DMS114 treated with DMSO at 0.1 percent for 48 hours (cell line): Measurements from ENCODE around the gene ZNF467.

Source experiments
- DNase-seq: peaks from one replicate; lab custom pipeline; 2025; ENCODE audit not compliant: unreplicated experiment; lab: John Stamatoyannopoulos, UW

ZNF467 gene

DNA sequence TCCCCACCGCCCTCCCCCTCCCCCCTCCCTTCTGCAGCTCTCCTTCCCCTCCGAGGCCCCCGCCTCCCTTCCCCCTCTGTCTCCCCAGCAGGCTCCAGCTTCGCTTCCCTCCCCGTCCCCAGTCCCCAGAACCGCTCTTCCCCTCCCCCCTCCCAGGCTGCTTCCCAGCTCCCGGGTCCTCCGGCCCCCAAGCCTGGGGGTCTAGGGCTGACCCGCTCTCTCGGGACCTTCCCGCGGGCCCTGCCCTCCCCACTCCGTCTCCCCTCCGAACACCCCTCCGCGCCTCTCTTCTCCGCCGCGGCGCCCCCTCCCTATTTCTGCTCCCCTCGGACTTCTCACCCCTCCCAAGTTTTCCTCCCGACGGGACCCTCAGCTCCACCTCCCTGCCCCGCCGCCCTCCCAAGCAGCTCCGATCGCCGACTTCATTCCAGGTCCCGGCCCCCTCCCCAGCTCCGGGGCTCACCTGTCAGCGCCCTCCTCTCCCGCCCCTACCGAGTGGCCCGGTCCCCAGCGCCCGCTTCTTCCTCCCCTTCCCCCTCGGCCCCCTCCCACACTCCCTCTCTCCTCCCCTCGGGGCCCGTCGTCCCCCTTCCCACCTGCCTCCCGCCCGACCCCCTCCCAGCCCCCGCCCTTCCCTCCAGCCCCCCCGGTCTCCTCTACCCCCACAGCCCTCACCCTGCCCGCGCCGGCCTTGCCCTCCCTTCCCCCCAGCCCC is 990 bp downstream of the ZNF467 start:
- no peak for DNase-seq

DNA sequence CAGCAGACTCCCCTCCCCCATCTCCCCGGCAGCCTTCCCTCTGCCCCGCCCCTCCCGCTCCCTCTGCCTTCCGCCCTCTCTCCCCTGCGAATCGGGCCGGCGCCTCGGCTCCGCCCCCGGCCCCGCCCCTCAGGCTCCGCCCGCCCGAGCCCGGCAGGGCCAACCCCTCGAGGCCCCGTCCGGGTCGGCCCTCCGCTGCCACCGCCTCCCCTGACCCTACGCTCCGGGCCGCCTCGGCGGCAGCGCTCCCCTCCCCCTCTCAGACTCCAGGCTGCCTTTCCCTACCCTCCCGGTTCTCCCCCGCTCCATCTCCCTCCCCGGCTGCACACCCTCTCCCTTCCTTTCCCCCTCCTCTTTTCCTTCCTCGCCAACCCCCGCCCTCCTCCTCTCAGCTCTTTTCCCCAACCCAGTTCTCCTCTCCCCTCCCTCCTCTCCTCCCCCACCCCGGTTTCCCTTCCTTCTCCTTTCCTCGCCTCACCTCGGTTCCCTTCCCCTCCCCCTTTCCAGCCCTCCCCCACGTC is 1.6 kb downstream of the ZNF467 start:
- DNase-seq: peak; percentile 71

DNA sequence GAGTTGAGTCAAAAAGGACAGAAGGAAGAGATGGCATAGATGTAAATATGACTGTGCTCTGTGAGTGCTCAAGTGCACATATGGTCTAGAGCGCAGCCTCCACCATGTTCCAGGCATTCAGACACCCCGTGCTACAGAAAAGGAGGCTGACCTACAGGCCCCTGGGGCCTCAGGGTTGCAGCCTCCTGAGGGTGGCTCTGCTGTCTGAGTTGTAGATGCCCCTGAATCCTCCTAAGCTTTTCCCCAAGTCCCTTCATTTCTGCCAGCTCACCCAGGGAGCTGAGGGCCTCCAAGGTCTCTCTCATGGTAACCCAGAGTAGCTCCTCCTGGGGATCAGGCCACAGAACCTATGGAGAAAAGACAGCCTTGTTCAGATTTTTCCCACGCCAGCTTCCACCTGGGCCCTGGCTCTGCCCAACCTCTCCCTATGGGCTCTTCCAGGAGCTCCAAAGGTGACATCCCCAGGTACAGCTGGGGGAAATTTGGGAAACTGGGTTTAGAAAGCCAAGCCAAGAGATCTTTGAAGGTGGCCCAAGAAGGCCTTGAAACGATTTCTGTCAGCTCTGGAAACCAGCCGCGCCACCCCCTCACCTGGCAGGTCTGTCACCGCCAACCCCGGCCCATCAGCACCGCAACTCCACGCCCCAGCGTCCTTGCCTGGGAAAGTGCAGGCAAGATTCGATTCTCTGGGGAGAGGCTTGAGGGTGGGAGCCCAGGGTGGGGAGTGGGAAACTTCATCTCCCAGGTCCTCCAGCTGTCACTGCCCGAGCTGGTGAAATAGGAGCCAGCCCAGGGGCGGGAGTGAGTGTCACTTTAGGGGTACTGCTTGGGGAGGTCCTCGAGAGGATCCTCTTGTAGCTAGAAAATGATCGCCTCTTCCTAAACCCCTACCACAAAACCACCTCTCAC is 2.4 kb downstream of the ZNF467 start:
- DNase-seq: no peak

DNA sequence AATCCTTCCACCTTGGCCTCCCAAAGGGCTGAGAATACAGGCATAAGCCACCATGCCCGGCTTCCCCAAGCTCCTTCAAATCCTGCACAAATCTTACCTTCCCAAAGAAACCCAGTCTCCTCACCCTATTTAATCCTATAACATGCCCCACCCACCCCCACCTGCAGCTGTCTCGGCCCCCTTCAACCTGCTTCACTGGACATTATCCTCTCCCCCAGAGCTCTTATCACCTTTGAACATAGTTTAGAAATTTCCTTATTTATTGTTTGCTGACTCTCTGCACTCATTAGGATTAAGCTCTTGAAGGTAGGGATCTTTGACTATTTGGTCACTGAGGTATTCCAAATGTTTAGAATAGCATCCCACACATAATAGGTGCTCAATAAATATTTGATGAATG is 3.5 kb downstream of the ZNF467 start:
- DNase-seq: no peak

DNA sequence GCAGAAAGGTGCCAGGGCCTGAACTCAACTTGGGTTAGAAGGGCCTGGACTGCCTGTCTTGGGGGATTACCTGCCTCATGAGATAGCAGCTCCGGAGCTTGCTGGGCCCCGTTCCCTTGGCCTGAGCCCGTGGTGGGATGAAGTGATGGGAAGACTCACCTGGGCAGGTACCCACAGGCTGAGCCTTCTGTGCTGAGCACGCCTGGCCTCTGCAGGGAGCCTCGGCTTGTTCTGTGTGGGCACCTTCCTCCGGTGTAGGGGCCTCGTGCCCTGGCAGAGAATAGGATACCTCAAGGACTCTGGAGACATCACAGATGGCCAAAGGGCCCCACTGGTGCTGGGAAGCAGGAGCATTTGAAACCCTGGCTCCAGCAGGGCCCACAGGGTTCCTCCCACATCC is 4.5 kb downstream of the ZNF467 start:
- no peak for DNase-seq

DNA sequence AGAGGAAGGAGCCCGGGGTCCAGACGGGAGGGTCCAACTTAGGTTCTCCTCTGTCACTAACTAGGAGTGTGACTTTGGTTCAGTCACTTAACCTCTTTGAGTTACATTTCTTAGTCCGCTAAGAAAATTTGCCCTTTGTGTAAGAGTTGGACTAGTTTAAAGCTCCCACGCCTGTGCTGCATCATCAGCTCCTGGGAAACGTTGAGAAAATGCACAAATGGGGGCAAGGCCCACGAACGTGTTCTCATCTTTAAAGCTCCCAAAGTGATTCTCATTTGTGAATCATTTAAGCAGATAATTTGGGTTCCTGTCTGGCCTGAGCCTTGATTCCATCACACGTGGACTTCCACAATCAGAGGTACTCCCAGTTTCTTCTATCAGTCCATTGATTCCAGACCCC is 6.3 kb downstream of the ZNF467 start:
- DNase-seq: no peak

DNA sequence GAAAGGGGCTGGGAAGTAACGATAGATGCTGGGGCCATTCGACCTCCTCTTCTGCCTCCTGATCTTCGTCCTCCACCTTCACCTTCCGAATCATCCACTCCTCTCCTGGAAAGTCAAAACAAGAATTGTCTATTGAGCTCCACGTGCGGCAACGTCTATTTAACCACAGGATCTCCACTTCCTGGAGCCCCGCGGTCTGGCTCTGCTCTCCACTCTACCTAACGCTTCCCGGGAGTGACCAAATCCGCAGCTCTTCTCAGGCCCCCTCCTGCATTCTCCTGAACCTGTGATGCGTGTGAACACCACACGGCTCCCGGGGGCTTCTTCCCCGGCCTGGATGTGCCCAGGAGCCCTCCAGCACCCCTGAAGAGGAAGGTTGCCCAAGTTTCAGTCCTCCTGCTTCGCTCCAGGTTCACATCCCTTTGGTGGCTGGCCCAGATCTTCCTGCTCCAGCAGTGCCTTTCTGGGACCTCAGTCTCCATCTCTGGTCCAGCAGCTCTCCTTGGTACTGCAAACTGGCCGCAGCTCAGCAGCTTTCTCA is 7.2 kb downstream of the ZNF467 start:
- no peak for DNase-seq

DNA sequence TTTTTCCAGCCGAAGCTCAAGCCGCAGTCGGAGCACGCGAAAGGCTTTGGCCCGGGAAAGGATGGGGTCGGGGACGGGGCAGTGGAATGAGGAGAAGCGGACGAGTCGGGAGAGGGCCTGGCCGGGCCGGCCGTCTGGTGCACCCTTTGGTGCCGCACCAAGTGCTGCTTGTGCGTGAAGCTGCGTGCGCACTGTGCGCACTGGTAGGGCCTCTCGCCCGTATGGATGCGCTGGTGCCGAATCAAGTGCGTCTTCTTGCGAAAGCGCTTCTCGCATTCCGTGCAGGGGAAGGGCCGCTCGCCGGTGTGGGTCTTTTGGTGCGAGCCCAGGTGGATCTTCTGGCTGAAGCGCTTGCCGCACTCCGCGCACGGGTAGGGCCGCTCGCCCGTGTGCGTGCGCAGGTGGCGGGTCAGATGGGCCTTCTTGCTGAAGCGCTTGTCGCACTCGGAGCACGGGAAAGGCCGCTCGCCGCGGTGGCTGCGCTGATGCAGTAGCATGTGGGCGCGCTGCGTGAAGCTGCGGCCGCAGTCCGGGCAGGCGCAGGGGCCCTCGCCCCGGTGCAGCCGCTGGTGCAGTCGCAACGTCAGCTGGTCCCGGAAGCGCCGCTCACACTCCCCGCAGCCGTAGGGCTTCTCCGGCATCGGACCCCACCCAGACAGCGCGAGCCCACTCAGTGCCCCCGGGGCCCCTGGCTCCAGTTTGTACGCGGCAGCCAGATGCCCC is 7.8 kb downstream of the ZNF467 start:
- DNase-seq: no peak

DNA sequence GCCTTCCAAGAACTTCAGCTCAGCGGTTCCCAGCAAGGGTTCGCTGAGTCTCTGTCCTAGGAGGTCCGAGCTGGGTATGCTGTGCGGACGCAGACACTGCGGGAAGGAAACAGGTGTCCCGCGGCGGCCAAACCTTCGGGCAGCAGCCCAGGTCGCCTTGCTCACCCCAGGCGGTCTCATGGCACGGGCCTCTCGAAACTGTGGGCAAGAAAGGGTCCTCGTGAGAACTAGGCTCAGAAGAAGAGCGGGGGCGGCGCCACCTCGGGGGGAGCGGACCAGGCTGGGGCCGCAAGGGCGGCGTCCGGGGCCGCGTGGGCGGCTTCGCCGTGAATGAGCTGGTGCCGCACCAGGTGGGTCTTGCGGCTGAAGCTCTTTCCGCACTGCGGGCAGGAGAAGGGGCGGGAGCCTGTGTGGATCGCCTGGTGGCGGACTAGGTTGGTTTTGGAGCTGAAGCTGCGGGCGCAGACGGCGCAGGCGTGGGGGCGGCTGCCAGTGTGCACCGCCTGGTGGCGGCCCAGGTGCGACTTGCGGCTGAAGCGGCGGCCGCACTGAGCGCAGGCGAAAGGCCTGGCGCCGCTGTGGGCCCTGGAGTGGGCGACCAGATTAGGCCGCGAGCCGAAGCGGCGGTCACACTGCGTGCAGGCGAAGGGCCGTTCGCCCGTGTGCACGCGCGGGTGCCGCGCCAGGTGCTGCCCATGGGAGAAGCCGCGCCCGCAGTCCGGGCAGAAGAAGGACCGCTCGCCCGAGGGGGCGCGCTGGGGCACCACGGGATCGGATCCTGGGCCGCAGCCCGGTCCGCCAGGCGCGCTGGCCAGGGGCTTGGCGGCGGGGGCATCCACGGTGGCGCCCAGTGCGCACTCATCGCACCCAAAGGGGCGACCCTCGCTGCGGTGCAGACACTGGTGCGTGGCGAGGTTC is 8.6 kb downstream of the ZNF467 start:
- DNase-seq: no peak

DNA sequence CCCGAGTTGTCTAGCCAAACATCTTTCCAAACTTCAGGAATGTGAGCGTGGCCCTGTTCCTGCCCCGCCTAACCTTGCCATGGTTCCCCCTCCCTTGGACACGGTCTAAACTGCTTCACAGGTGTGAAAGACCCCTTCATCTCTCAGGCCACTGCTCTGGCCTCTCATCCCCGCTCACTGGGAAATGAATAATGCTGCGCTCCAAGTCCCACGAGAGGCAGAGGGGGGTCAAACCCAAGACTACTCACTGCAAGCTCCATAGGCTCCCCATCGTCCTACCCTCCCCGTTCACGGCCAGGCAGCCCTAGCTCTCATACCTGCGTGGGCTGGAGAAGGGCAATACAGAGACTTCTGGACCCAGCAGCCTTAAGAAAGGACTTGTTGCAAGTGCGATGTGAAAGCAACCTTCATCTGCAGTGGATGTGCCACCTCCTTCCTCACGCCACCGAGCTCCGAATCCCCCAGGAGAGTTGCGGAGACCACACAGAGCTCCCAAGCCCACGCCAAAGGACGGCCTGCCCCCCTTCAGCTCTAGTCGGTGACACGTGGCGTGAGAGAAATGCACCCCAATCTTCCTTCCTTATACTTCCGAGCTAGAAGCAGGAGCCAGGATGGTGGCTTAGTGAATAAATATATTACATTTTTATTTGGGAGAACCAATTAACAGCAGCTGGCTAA is 9.7 kb downstream of the ZNF467 start:
- no peak for DNase-seq

DNA sequence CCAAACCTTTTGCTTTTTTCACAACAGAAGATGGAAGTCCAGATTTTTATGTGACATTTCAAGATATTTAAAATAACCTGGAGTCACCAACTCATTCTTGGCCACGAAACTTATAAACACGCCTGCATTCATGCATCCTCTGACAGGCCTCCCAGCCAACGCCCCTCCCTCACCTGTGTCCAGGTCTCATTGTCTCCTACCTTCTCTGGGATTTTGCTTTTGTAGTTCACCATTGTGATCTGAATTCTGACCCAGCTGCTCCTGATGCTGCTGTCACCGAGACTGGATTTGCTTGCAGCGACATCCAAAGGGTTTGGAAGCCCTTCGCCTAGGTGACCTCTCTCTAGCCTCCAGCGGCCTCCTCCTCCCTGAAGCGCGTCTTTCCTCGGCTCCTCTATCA is 10.8 kb downstream of the ZNF467 start:
- no peak for DNase-seq

DNA sequence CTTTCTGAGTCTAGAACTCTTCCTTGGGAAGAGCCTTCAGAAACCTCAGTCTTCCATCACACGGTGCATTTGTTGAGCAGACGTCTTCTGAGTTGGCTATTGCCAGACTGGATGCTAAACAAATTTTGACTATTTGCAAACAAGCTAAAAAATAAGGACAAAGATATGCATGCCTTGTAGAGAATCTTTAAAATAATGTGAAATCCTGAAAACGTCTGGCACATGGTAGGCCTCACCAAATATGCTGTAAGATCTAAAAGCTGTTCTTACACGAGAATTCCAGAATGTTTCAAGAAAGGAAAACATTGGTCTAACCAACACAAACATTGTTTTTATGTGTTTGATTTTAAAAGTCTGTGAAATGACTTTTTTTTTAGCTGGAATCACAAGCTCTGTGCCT is 11.3 kb downstream of the ZNF467 start:
- DNase-seq: no peak

DNA sequence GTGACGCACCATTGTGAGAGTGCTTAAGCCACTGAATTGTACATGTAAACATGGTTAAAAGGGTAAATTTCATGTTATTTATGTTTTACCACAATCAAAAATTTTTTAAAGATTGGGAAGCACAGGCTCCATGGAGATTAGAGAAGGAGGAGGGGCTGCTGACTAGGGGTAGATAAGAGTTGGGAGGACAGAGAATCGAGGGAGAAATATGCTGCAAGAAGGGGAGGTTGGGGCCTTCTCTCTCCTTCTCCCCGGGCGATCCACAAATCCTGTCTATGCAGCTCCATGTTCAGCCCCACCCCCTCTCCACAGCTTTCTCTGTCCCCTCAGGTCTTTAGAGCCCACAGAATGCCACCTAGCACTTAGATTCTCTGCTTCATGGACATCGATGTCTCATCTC is 12.1 kb downstream of the ZNF467 start:
- no peak for DNase-seq

DNA sequence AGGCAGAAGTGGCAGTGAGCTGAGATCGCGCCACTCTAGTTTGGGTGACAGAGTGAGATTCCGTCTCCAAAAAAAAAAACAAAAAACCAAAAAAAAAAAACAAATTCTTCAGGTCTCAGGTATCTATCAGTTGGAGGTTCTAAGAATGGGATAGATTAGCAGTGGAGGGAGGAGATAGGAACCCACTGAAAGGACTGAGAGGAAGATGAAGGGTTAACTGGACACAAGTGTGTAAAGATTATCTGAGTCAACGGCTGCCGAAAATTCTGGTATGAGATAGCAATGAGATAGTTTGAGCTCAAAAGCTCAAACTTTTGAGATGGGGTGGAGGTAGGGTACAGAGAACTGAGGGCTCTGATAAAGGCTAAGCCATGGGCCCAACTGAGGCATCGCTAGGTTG is 12.8 kb downstream of the ZNF467 start:
- DNase-seq: no peak

DNA sequence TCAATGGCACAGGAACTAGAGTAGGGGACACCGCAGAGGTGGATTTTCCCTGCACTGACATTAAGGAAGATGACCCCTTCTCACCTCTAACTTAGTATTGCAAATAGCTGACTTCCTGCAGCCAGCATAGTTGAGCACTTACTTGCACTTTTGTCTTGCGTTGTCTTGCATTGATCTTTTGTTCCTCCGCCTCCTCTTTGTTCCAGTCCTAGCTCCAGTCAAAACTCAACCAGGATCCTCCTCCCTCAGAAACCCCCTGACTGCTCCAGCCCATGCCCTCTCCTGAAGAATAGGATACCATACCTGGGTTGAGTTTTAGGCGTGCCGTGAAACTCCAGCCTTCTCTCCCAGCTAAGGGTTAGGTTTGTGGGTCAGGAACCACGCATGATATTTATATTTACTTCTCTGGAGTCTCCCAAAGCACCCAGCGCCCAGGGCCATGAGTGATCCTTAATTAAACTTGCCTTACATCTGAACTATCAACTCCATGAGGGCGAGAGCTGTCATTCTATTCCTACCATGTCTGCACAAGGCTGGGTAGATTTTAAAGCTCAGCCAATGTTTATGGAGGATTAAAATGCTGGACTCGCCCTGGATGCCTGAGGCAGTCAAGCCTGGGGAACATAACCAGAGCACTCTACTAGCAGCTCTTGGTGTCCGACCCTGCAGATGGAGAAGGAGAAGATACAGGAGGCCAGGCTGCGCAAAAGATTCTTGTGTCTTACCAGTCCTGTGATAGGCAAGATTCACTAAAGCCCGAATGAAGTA is 14.1 kb downstream of the ZNF467 start:
- no peak for DNase-seq

DNA sequence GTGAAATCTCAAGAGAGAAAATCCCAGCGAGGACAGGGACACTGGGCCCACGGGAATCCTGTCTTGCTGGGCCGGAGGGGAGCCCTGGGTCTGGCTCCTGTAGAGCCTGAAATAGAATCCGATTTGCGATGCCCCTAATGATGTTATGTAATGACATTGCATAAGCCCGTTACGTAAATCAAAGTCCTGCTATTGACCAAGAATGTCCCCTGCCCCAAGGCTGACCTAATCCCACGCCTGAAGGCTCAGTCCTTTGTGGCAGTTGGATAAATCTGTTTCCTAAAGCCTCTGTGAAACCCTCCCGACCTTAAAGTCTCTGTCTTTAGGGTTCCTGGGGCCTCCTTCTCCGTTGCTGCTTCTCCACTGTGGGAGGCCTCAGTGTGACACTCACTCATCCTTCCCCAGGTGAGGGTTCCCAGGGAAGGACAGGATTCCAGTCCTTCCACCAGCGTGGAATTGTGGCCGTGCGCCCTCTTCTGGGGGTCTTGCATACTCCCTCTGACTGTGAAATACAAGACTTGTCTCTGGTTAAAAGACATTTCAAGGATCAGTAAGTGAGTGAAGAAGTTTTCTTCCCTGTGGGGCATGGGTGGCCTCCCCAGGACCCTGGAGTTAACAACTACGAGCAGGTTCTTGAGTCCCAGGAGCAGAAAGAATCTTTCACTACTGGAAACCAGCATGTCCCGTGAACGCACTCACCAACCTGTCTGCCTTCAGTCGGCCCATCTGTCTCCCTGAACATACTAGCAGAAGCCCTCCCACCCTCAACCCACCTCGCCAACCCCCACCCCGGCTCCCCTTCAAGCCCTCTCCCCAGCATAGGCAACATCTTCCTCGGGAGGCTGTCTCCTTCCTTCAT is 19.8 kb downstream of the ZNF467 start:
- DNase-seq: peak; percentile 31

DNA sequence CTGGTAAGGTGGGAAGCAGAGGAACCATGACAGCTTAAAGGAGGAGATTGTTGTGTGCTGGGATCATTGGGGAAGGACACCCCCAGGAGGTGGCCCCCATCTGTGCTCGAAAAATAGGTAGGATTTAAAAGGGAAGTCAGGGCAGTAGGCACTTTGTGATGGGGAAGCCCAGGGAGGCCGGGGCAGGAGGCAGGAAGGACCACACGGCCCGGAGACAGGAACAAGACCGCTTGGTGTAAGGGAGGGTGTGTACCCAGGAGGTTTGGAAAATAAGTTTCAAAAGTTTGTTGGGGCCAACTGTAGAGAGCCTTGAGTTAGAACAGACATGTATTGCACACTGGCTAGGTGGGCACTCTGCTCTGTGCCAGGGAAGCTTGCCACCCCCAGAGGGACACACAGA is 20.7 kb downstream of the ZNF467 start:
- DNase-seq: no peak
